DMS153 treated with DMSO at 0.1 percent for 48 hours (cell line): ENCODE results near the gene XYLT2.
"Not testable (repeated sequence)": the region's sequence is repeated elsewhere in the genome, so short reads cannot be mapped to it uniquely, and the experiment has no call there.

ENCODE experiments used
- DNase-seq: peaks from one replicate; lab custom pipeline; 2025; ENCODE audit not compliant: unreplicated experiment; lab: John Stamatoyannopoulos, UW

Gene XYLT2

GRCh38 chr17:50389534-50389933, 43.6 kb downstream of the XYLT2 start:
- no peak for DNase-seq

GRCh38 chr17:50392621-50393020, 46.7 kb downstream of the XYLT2 start:
- no peak for DNase-seq

DNA sequence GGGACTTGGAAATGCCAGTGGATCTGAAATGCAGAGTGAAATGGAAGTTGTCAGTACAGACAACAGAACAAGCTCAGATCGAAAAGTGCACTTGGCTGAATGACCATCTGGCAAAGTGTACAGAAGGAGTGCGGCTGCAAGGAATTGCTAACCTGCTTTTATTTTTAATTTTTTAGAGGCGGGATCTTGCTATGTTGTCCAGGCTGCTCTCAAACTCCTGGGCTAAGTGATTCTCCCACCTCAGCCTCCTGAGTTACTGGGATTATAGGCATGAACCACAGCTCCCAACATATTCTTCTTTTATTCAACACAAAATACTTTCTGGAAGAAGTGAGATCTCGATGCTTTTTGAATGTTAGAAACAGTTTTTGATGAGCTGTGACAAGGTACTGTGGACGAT, 47.8 kb downstream of the XYLT2 start:
- no peak for DNase-seq

- DNase-seq, result no peak
Observed at GRCh38 chr17:50394711-50395110, 48.8 kb downstream of the XYLT2 start.

GRCh38 chr17:50396261-50397110, 50.6 kb downstream of the XYLT2 start:
- no peak for DNase-seq

- peak; percentile 50 for DNase-seq
Observed at GRCh38 chr17:50397111-50397918, 51.4 kb downstream of the XYLT2 start, which contains the start of gene LRRC59. TSS of gene LRRC59 (minus strand) at chr17:50397523. CDS start at chr17:50397317, 206 bp downstream.

DNA sequence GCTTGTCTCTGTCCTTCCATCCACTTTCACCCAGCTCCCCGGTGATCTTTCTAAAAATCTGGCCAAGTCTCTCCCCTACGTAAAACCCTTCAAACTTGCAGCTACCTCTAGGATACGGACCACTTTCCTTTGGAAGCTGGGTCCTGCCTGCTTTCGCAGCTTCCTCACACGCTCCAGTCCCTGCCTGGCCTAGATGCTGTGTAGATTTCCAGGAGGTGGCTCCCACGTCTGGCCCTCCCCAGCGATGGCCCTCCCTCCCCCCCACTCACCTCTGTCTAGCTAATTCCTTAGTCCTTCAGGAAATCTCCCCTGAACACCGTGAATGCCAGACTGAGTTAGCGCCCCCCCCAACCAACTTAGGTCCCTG, 52.0 kb downstream of the XYLT2 start:
- DNase-seq, result no peak

DNA sequence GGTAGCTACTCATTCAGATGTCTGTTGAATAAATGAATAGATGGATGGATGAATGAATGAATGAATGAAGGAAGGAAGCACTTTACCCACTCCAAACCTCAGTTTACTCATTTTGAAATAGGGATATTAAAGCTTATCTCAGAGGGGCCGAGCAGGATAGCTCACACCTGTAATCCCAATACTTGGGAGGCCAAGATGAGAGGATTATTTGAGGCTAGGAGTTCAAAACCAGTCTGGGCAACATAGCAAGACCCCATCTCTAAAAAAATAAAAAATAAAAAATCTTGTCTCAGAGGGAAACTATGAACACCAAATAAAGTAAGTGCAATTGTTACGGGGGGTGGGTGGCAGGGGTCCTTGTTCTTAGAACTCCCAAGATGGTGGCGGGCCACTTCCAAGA, 52.7 kb downstream of the XYLT2 start:
- not testable (repeated sequence) for DNase-seq

- not testable (repeated sequence) for DNase-seq
Observed at GRCh38 chr17:50399591-50399990, 53.7 kb downstream of the XYLT2 start.

DNA sequence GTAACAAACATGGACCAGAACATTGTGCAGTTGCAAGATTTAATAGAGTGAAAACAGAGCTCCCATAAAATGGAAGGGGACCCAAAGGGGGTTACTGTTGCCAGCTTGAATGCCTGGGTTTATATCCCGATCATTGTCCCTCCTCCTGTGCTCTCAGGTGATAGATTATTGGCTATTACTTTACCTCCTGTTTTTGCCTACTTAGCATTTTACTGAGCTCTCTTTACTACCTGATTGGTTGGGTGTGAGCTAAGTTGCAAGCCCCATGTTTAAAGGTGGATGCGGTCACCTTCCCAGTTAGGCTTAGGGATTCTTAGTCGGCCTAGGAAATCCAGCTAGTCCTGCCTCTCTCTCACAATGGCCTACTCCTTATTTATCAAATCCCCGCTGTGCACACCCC, 59.4 kb downstream of the XYLT2 start:
- DNase-seq, result not testable (repeated sequence)

GRCh38 chr17:50406578-50406977, 60.7 kb downstream of the XYLT2 start:
- DNase-seq, result no peak

- no peak for DNase-seq
Observed at GRCh38 chr17:50407921-50408320, 62.0 kb downstream of the XYLT2 start.
